Measurements from ENCODE around the gene MMP14. TPM values are rescaled to one million over a fixed set of nuclear protein-coding genes. Genes with fewer than 3 reads are reported as not detected.

MMP14 gene
- total and polyA plus RNA-seq, 3 donors from 2014 or later: 14.2 to 54.6 (median 35.8) TPM

DNA sequence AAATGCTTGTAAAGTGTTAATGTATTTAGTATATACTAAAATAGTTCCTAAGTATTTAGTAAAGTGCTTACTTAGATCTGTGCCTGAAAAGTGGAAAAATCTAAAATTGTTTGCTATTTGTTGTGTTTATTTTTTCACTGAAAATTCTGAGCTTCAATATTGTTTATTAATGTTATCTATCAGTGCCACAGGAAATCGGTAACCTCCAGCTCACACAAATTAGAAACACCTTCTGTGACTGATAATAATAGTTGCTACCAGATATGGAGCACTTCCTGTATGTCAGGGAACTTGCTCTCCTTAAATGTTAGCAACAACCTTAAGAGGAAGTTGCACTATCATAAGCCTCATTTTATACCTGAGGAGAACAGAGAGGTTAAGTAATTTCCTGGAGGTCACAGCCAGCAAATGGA, 34.4 kb downstream of the MMP14 start:
- Histone ChIP-seq H3K4me1 (peaks cover 6% of the 10 kb centered on the region), H3K9me3 (no peaks in the 10 kb centered on the region), H3K27ac (peak overlapping the region; percentile 95 to 99), H3K4me3 (peak overlapping the region; percentile 79 to 92), H3K36me3 (ENCODE audit: low read depth, missing control alignments) (no peaks in the 10 kb centered on the region), H3K27me3 (no peaks in the 10 kb centered on the region)
- TF ChIP-seq POLR2A (IDR thresholded peaks at IDR 0.05): no peak
- TF ChIP-seq, protein P1, sequence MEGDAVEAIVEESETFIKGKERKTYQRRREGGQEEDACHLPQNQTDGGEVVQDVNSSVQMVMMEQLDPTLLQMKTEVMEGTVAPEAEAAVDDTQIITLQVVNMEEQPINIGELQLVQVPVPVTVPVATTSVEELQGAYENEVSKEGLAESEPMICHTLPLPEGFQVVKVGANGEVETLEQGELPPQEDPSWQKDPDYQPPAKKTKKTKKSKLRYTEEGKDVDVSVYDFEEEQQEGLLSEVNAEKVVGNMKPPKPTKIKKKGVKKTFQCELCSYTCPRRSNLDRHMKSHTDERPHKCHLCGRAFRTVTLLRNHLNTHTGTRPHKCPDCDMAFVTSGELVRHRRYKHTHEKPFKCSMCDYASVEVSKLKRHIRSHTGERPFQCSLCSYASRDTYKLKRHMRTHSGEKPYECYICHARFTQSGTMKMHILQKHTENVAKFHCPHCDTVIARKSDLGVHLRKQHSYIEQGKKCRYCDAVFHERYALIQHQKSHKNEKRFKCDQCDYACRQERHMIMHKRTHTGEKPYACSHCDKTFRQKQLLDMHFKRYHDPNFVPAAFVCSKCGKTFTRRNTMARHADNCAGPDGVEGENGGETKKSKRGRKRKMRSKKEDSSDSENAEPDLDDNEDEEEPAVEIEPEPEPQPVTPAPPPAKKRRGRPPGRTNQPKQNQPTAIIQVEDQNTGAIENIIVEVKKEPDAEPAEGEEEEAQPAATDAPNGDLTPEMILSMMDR (IDR thresholded peaks at IDR 0.05): no peak
- WGBS, 2 donors: 0 to 6% methylated on average over 1 of the region's 1 CpG
- no peak for DNase-seq
- intact Hi-C loops (cut with DNase I; ENCODE audit: low total_unique reads): no loop called here

- H3K27ac ChIP-seq: peak within 1 kb of the TSS; percentile 95 to 99
- H3K9me3 ChIP-seq: no peaks in the 10 kb centered on the region
- no peaks in the 10 kb centered on the region for H3K27me3 ChIP-seq
- peak within 1 kb of the TSS; percentile 79 to 92 for H3K4me3 ChIP-seq
- 0 to 1% methylated on average over 18 to 46 of the region's 50 CpGs for WGBS, 2 donors
- no peaks in the 10 kb centered on the region for H3K36me3 ChIP-seq (ENCODE audit: low read depth, missing control alignments)
- peak; percentile 96 for DNase-seq
- intact Hi-C loops (cut with DNase I; ENCODE audit: low total_unique reads): no loop called here
- TF ChIP-seq, protein P1 (IDR thresholded peaks at IDR 0.05): peak in 1 of 3 experiments; percentile 1
- TF ChIP-seq POLR2A (IDR thresholded peaks at IDR 0.05): peak; percentile 63
- H3K4me1 ChIP-seq: peaks cover 6% of the 10 kb centered on the region
Observed at GRCh38 chr14:22871224-22872032, 35.0 kb downstream of the MMP14 start, which contains the start of gene LRP10. TSS of gene LRP10 (plus strand) at chr14:22871740. CDS start at chr14:22872304, 564 bp downstream.

DNA sequence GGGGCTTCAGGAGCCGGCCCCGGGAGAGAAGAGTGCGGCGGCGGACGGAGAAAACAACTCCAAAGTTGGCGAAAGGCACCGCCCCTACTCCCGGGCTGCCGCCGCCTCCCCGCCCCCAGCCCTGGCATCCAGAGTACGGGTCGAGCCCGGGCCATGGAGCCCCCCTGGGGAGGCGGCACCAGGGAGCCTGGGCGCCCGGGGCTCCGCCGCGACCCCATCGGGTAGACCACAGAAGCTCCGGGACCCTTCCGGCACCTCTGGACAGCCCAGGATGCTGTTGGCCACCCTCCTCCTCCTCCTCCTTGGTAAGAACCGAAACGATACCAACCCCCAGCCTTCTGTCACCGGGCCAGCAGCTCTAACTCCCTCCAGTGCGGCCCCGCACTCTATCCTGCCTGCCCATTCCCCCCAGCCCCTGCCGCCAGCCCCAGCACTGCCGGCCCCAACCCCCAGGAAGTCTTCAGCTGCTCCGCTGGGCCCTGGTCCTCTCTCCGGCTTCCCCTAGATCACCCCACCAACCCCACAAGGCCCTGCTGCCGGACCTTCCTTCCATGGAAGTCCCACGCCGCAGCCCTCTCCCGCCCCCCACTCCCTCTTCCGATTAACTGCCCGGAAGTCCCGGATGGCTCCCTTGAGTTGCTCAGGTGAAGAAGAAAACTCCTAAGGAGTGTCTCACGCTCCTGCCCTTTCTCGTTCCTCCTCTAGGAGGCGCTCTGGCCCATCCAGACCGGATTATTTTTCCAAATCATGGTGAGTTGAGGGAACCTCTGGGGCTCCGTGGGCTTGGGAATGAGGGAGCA, 35.8 kb downstream of the MMP14 start:
- peak overlapping the region; percentile 79 to 92 for H3K4me3 ChIP-seq
- H3K27me3 ChIP-seq: no peaks in the 10 kb centered on the region
- peak overlapping the region; percentile 95 to 99 for H3K27ac ChIP-seq
- H3K36me3 ChIP-seq (ENCODE audit: low read depth, missing control alignments): no peaks in the 10 kb centered on the region
- intact Hi-C loops (cut with DNase I; ENCODE audit: low total_unique reads): no loop called here
- H3K9me3 ChIP-seq: no peaks in the 10 kb centered on the region
- peaks cover 6% of the 10 kb centered on the region for H3K4me1 ChIP-seq
- TF ChIP-seq POLR2A (IDR thresholded peaks at IDR 0.05): no peak
- TF ChIP-seq, protein P1 (IDR thresholded peaks at IDR 0.05): peak; percentile 87 to 96 (median 94)
- 0% methylated on average over 21 to 44 of the region's 45 CpGs for WGBS, 2 donors
- peak; percentile 93 for DNase-seq

GRCh38 chr14:22872833-22873520, 36.6 kb downstream of the MMP14 start:
- no peak for DNase-seq
- H3K4me3 ChIP-seq: peak overlapping the region; percentile 79 to 92
- intact Hi-C loops (cut with DNase I; ENCODE audit: low total_unique reads): no loop called here
- no peaks in the 10 kb centered on the region for H3K27me3 ChIP-seq
- H3K9me3 ChIP-seq: no peaks in the 10 kb centered on the region
- no peaks in the 10 kb centered on the region for H3K36me3 ChIP-seq (ENCODE audit: low read depth, missing control alignments)
- 24 to 29% methylated on average over 10 of the region's 10 CpGs for WGBS, 2 donors
- TF ChIP-seq, protein P1 (IDR thresholded peaks at IDR 0.05): no peak
- TF ChIP-seq POLR2A (IDR thresholded peaks at IDR 0.05): no peak
- H3K27ac ChIP-seq: peak overlapping the region; percentile 95 to 99
- peaks cover 6% of the 10 kb centered on the region for H3K4me1 ChIP-seq

Measured in testis (tissue), 3 donors.